GM18505 (cell line): ENCODE measurements around the gene SNX9.
"Not testable (repeated sequence)": the region's sequence is repeated elsewhere in the genome, so short reads cannot be mapped to it uniquely, and the experiment has no call there.

Source experiments
- ATAC-seq: cut with Tn5 transposase; IDR thresholded peaks from one replicate; pipeline ENCODE4 v1.9.1; 2021; ENCODE audit not compliant: unreplicated experiment
- POLR2A ChIP-seq: IDR thresholded peaks from 4 replicates; pipeline ENCODE4 v1.6.1; 2011; ENCODE audit warnings: borderline replicate concordance; ENCODE audit not compliant: insufficient read depth, insufficient read length; ENCODE audit errors: extremely low read depth

The SNX9 gene

DNA sequence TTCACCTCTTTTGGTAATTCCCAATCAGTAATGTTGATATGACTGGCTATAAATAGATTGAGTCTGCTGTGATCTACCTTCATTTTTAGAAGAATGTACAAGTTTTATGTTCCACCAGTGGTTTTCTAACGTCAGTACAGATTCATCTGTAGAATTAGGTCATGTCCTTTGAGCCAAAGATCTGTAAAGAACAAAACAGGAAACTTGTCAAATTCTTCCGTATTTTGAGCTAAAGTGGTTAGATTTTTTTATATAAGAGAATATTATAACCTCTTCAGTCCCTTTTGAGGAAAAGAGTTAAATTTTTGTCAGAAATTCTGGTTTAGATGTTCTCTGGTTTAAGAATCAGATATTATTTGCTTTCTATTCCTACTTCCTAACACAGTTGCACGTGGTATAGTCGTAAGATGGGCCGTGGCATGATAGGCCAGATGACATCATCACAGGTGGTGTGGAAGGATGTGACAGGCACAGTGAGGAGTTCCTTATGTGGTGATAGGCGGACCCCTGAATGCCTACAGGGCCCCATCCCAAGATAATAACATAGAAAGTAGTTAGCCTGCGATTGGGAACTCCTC lies 62.3 kb downstream of the SNX9 start:
- TF ChIP-seq POLR2A: no peak
- ATAC-seq: no peak

DNA sequence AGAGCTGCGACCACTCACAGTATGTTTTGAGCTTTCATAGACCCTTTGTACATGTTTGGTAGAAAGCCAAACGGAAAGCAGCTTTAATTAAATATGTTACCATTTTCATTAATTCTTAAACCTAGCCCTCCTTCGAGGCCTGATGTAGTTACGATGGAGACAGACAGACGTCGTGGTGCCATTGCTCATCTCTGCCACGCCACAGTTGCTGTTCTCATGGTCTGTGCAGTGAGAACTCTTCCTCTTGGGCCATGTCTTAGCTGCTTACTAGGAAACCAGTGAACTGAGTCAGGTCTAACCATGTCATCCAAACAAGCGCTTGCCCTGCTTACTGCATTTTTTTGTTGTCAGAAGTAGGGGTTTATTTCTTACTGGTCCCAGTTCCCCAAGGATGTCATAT lies 62.8 kb downstream of the SNX9 start:
- ATAC-seq: no peak

DNA sequence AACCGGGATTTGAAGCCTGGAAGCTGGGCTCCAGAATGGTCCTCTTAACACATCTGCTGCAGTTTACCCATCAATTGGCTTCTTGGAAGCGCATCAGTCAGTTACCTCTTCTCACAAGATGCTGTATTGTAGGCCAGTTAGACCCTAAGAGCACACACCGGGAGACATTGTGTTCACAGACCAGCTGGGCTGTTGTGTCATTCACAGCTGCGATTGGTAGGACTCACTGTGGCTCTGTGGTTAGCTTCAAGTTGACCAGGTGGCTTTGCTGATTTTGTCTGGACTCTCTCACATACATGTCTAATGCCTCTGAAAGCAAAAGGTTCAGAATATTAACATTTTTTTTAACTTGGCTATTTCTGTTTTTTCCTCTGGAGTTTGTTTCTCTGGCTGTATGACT lies 64.8 kb downstream of the SNX9 start:
- no peak for TF ChIP-seq POLR2A
- no peak for ATAC-seq

More for the DNA sequence above, 62.8 kb downstream of the SNX9 start:
- TF ChIP-seq POLR2A: no peak

DNA sequence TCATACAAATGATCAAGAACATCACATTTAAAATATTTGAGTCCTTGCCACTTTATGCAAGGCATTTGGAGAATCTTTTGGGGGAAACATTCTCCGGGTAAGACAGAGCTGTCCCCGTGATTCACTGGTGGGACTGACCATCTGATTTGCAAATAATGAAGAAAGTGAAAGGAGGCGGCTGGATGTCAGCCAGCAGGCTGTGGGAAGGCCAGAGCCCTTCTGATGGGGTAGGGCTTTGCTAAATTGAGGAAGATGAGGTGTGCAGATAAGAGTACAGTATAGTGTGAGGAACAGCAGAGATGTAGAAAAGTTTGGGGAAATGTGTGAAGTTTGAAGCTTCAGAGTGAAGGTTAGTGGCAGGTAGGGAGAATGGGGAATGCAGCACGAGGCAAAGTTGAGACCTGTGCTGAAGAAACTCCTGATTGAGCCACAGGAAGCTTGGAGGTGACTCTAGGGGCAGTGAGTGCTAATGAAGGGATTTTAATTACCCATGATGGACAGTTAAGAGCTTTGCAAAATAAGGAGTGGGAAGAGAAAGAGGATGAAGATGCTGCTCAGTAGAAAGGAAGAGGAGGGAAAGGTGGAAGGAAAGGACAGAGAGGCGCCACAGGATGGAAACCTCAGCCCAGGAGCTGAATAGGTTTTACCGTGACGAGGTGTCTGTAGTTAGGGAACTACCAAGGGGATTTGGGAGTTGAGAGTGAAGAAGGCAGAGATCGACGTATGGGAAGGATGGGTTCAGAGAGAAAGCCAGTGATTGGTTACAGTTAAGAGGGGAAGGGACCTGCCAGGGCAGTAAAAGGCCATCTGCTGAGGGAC lies 68.7 kb downstream of the SNX9 start:
- TF ChIP-seq POLR2A: no peak
- ATAC-seq: no peak

DNA sequence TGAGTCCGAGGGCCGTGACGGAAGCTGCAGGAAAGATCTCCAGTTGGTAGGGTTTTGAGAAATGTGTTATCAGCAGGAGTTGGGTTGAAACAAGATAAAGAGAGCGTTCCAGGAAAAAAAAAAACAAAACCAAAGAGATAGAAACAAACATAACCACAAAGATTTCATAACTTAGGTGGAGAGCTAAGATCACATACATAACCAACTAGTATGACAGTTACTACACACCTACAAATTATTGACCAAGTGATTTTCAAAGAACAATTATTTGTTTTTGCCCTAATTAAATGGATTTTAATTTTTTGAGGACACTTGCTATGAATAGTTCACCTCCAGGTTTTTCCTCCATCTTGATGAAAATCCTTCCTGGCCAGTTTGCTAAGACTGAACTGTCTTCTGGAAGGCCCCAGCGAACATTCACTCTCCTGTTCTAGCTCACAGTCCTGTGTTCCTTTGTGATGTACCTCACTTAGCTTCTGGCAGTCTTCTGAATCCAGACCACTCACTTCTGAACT lies 69.4 kb downstream of the SNX9 start:
- no peak for ATAC-seq
- no peak for TF ChIP-seq POLR2A

DNA sequence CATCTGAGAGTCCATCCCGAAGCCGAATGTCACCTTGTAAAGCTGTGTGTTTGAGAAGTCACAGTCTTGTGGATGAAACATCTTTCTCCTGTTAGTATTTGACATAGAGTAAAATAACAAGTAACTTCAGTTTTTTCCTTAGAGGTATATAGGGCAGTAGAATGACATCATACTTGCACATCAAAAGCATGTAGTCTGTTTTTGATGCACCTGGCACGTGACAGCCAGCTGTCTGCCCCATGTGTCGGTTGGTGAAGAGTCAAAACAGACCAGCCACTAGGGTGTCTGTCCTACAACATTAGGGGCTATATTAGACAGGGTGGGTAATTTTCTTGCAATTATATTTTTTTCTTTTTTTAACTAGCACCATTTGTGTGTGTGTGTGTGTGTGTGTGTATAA lies 70.2 kb downstream of the SNX9 start:
- TF ChIP-seq POLR2A: no peak
- no peak for ATAC-seq

DNA sequence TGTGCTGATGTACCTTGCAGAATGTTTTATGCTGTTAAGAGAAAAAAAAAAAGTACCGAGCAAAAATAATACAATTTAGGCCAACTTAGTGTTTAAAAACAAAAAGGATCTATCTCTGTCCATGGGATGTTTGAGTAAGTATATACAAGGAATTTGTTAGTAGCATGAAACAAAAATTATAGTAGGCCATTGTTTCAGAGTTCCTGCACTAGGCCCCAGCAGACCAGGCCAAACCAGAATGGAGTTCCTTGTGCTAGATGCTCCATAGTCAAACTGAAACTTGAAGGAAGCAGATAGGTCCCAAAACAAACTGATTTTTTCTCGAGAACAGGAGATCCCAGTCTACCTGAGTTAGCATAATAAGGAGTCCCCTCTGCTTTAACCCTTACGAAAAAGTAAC lies 72.5 kb downstream of the SNX9 start:
- ATAC-seq: no peak

DNA sequence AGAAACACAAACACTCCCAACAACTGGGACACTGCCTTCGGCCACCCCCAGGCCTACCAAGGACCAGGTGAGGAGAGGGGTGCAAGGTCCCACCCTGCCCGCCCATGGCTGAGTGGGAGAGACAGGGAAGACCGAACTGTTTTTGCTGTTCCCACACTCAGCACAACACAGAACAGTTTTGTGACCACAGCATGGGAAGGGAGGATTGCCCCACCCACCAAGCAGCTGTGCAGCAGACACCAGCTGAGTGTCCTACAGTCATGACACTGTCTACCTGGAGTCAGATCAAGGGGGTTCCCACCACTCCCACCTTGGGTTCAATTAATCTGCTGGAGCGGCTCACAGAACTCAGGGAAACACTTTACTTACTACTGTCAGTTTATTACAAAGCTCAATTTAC lies 73.9 kb downstream of the SNX9 start:
- no peak for TF ChIP-seq POLR2A
- ATAC-seq: no peak

More for the DNA sequence above, 72.5 kb downstream of the SNX9 start:
- no peak for TF ChIP-seq POLR2A

DNA sequence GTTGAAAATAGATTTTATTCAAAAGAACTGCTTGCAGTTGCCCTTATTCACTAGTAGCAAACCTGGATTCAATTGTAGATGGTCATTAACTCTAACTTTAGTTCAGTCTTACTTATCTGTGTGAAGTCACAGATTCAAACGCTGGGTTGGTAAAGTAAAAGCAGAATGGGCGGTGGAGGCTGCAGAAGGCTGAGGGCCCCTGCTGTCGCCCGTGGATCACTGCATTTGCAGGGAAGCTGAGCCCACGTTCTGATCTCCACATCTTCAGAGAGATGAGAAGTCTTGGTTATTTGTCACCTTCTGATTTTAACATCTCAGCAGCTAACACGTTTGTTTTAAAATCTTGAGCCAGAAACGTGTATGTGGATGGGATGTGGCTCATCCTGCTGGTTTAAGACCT lies 75.1 kb downstream of the SNX9 start:
- no peak for ATAC-seq
- TF ChIP-seq POLR2A: no peak

DNA sequence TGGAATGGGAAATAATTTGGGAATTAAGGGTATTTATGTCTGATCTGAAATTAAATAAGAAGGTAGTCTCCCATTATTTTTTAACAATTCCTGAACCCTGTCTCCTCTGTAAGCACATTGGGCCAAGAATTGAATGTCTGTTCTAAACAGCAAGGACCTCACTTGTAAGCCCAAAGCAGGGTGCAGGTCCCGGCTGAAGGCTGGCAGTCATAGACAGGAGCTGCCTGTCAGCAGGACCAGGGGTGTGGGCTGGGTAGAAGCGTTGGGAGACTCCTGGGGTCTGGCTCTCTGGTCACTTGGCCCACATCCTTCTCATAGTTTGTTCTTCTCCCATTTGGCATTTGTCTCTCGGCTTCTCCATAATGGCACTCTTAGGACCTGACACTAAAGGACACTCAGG lies 75.6 kb downstream of the SNX9 start:
- TF ChIP-seq POLR2A: no peak
- ATAC-seq: no peak

DNA sequence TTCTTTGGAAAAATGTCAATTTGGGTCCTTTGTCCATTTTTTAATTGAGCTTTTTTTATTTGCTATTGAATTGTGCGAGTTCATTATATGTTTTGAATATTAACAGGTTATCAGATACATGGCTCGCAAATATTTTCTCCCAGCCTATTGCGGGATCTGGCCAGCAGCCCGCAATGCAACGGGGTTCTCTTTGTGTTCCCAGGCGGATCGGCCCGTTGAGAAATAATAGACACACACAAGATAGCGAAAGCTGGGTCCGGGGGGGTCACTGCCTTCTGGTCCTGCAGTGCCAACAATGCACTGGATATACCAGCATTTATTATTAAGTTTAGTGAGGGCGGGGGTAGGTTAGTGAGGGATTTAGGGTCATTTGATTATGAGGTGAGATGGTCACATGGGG lies 77.2 kb downstream of the SNX9 start:
- not testable (repeated sequence) for ATAC-seq

DNA sequence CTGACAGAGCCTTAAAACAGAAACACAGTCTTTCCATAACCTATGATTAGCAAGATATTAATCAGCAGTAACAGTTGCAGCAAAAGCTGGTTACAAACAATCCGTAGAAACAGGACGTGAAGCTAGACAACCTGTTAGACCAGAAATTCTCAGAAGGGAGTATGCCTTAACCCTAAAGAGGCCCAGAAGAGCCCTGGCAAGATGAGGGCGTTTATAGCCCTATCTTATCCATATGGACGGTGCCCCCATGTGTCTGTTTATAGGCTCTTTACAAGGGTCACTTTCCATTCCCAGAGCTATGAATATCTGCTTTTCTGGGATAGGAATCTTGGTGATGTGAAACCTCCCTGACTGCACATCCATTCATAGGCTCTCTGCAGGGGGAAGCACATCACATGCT lies 77.7 kb downstream of the SNX9 start:
- ATAC-seq: not testable (repeated sequence)

DNA sequence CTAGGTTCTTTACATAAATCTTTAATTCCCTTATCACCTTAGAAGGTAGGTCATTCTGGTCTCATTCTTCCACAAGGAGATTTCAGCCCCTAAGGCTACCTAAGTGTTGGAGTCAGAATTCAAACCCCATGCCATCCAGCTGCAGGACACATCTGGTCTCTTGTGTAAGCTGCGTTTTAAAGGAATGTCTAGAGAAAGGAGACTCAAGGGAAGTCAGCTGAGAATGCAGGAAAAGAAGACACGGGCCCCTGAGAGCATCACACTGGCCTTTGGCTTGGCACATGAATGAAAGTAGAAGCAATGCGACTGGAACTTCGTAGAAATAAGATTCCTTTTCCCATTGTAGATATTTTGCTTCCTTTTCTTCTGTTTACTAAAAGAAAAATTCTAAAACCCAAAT lies 82.0 kb downstream of the SNX9 start:
- TF ChIP-seq POLR2A: no peak
- ATAC-seq: no peak

DNA sequence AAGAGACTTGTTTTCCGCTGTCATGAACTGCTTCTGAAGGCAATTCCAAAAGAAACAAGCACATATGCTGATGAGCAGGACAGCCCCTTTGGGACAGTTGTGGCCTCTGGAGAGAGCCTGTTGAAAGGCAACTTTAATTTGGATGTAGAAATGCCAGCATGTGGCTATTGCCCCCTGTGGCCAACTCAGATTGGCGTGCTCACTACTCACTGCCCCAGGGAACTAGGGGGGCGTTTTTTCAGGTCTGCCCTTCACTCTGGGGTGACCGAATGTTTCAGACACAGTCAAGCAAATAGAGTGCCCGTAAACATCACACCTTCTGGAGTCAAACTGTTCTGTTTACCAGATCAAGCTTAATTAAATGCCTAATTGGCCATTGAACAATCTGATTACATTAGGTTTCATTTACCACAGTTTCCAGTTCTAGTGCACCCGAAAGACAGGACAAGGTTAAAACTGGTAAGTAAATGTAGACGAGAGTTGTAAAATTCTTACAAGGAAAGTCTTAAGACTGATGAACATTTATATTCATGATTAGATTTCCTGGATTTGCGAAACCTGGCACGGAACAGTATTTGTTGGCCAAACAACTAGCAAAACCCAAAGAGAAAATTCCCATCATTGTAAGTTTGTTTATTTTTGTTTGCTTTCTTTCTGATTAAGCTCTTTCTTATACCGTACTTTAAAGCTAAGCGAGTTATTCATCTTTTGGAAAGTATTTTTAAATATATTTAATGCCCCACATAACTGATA lies 82.7 kb downstream of the SNX9 start:
- ATAC-seq: no peak
- TF ChIP-seq POLR2A: no peak

DNA sequence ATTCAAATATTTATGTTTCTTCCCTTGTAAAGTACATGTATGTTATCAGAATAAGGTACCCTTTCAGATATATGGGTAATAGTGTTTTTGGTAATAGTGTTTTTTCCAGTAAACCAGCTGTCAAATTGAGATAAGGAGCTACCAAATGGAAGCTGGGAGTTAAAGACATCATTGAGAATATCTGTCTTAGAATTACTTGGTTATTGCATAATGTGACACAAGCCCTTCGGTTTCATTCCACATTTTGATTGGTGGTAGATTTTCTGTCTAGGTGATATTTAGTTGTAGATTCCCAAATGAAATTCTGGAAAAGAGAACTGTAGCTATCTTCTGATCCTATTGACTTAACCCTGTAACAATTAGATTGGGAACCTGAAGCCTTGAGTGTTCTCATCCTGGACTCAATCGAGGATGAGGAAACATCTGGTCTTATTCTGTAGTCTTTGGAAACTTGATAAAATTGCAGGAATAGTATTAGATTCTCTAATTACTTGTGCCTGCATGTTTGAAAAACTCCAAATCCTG lies 83.6 kb downstream of the SNX9 start:
- no peak for TF ChIP-seq POLR2A
- no peak for ATAC-seq
